Neural progenitor cell (in vitro differentiated cells): Measurements from ENCODE around the gene LMCD1. TPM values are rescaled to one million over a fixed set of nuclear protein-coding genes. Genes with fewer than 3 reads are reported as not detected.

Experiments used
- DNase-seq: peaks from one replicate; pipeline ENCODE4 v3.0.0-alpha.2; 2016; ENCODE audit warnings: low spot score
- H2AFZ ChIP-seq: fragments of 200-600 bp; sonication (generic); replicated peaks from 2 replicates; pipeline ENCODE4 v1.6.1; 2016; ENCODE audit warnings: antibody characterized with exemption
- H3F3A ChIP-seq: fragments of 200-600 bp; sonication (generic); 2 replicates; pipeline ENCODE4 v1.6.1; 2016; ENCODE audit warnings: antibody characterized with exemption, low read depth
- H3K27ac ChIP-seq: fragments of 200-600 bp; sonication (generic); 2 replicates; pipeline ENCODE4 v1.5.1; 2016; ENCODE audit warnings: mild to moderate bottlenecking
- H3K27me3 ChIP-seq: fragments of 200-600 bp; sonication (generic); 2 replicates; pipeline ENCODE4 v1.6.1; 2016; ENCODE audit warnings: mild to moderate bottlenecking, moderate library complexity
- H3K36me3 ChIP-seq: fragments of 200-600 bp; sonication (generic); 2 replicates; pipeline ENCODE4 v1.5.1; 2016
- H3K4me1 ChIP-seq: fragments of 200-600 bp; sonication (generic); 2 replicates; pipeline ENCODE4 v1.6.1; 2016; ENCODE audit warnings: mixed run types
- H3K4me2 ChIP-seq: fragments of 200-600 bp; sonication (generic); 2 replicates; pipeline ENCODE4 v1.6.1; 2016
- H3K4me3 ChIP-seq: fragments of 200-600 bp; sonication (generic); 2 replicates; pipeline ENCODE4 v1.5.1; 2016
- H3K79me2 ChIP-seq: fragments of 200-600 bp; sonication (generic); 2 replicates; pipeline ENCODE4 v1.6.1; 2016; ENCODE audit warnings: low read depth
- H3K9ac ChIP-seq: fragments of 200-600 bp; sonication (generic); 2 replicates; pipeline ENCODE4 v1.6.1; 2016
- H3K9me3 ChIP-seq: fragments of 200-600 bp; sonication (generic); 2 replicates; pipeline ENCODE4 v1.5.1; 2016; ENCODE audit warnings: low read depth
- H4K20me1 ChIP-seq: fragments of 200-600 bp; sonication (generic); 2 replicates; pipeline ENCODE4 v1.6.1; 2016; ENCODE audit warnings: low read depth
- H3K27ac Mint-ChIP-seq: 3 replicates; pipeline ENCODE4 v1.8.0; 2021; ENCODE audit warnings: mixed read lengths
- H3K27me3 Mint-ChIP-seq: 2 replicates; pipeline ENCODE4 v1.8.0; 2022; ENCODE audit warnings: low read depth, mild to moderate bottlenecking, inconsistent platforms, moderate library complexity, mixed read lengths; ENCODE audit not compliant: insufficient read depth
- H3K36me3 Mint-ChIP-seq: 3 replicates; pipeline ENCODE4 v1.8.0; 2021; ENCODE audit warnings: mixed read lengths
- H3K4me1 Mint-ChIP-seq: 3 replicates; pipeline ENCODE4 v1.8.0; 2021; ENCODE audit warnings: mixed read lengths
- H3K4me3 Mint-ChIP-seq: 3 replicates; pipeline ENCODE4 v1.8.0; 2021; ENCODE audit warnings: mild to moderate bottlenecking, moderate library complexity, mixed read lengths
- H3K9me3 Mint-ChIP-seq: 3 replicates; pipeline ENCODE4 v1.8.0; 2020; ENCODE audit warnings: mixed read lengths
- CTCF ChIP-seq: fragments of 200-600 bp; sonication (generic); IDR thresholded peaks from 2 replicates; pipeline ENCODE4 v1.5.1; 2017; ENCODE audit warnings: antibody characterized with exemption, mild to moderate bottlenecking
- EZH2 ChIP-seq: fragments of 200-600 bp; sonication (generic); IDR thresholded peaks from 2 replicates; pipeline ENCODE4 v1.6.1; 2017; ENCODE audit warnings: antibody characterized with exemption, mild to moderate bottlenecking, moderate library complexity
- EZH2phosphoT487 ChIP-seq: fragments of 200-600 bp; sonication (generic); IDR thresholded peaks from 2 replicates; pipeline ENCODE4 v1.6.1; 2017; ENCODE audit warnings: antibody characterized with exemption
- total RNA-seq: library from RNA; depleted of rRNA; stranded (reverse); fragments of >200 nt; gene quantifications from 2 replicates; pipeline ENCODE4 v1.2.3, GENCODE V29; 2015; ENCODE audit warnings: low replicate concordance

The LMCD1 gene
- total RNA-seq, 1 donor from 2014 or later = not detected

GRCh38 chr3:8458238-8458661, 43.4 kb upstream of the LMCD1 start:
- Histone ChIP-seq H4K20me1 (no peaks in the 10 kb centered on the region), H3K4me3 (no peak overlapping the region), H3K9ac (no peak overlapping the region), H3K36me3 (no peaks in the 10 kb centered on the region), H3K79me2 (no peaks in the 10 kb centered on the region), H3K27ac (no peak overlapping the region), H3F3A (peaks cover 12% of the 10 kb centered on the region), H3K27me3 (no peaks in the 10 kb centered on the region), H3K4me2 (no peak overlapping the region), H2AFZ (no peak overlapping the region), H3K4me1 (peaks cover 11% of the 10 kb centered on the region), H3K9me3 (no peaks in the 10 kb centered on the region)
- Mint-ChIP-seq H3K27ac (no peak overlapping the region), H3K36me3 (no peaks in the 10 kb centered on the region), H3K9me3 (peaks cover 3% of the 10 kb centered on the region), H3K27me3 (peaks cover 3% of the 10 kb centered on the region), H3K4me1 (peaks cover 12% of the 10 kb centered on the region), H3K4me3 (no peak overlapping the region)
- TF ChIP-seq EZH2phosphoT487 (no peak), EZH2 (no peak)
- no peak for DNase-seq

GRCh38 chr3:8458711-8459110, 42.9 kb upstream of the LMCD1 start:
- no peaks in the 10 kb centered on the region for H4K20me1 ChIP-seq
- no peak overlapping the region for H3K4me3 ChIP-seq
- no peaks in the 10 kb centered on the region for H3K9me3 ChIP-seq
- H2AFZ ChIP-seq = no peak overlapping the region
- H3K4me1 Mint-ChIP-seq = peaks cover 9% of the 10 kb centered on the region
- H3K27ac ChIP-seq = no peak overlapping the region
- H3K9ac ChIP-seq = no peak overlapping the region
- H3K4me1 ChIP-seq = peaks cover 11% of the 10 kb centered on the region
- peaks cover 3% of the 10 kb centered on the region for H3K9me3 Mint-ChIP-seq
- H3K36me3 ChIP-seq = no peaks in the 10 kb centered on the region
- H3K27me3 Mint-ChIP-seq = peaks cover 3% of the 10 kb centered on the region
- H3K36me3 Mint-ChIP-seq = no peaks in the 10 kb centered on the region
- no peaks in the 10 kb centered on the region for H3K79me2 ChIP-seq
- DNase-seq = no peak
- H3K4me3 Mint-ChIP-seq = no peak overlapping the region
- no peak overlapping the region for H3K27ac Mint-ChIP-seq
- H3F3A ChIP-seq = peaks cover 12% of the 10 kb centered on the region
- H3K4me2 ChIP-seq = no peak overlapping the region
- no peak for TF ChIP-seq EZH2phosphoT487
- no peak for TF ChIP-seq CTCF
- TF ChIP-seq EZH2 = no peak
- no peaks in the 10 kb centered on the region for H3K27me3 ChIP-seq

- no peaks in the 10 kb centered on the region for H3K36me3 ChIP-seq
- Mint-ChIP-seq H3K36me3 (no peaks in the 10 kb centered on the region), H3K27ac (no peak overlapping the region), H3K9me3 (peaks cover 3% of the 10 kb centered on the region), H3K4me1 (peaks cover 9% of the 10 kb centered on the region), H3K4me3 (no peak overlapping the region), H3K27me3 (peaks cover 3% of the 10 kb centered on the region)
- H3K9ac ChIP-seq = no peak overlapping the region
- H3K4me1 ChIP-seq = peaks cover 11% of the 10 kb centered on the region
- no peaks in the 10 kb centered on the region for H4K20me1 ChIP-seq
- no peak overlapping the region for H2AFZ ChIP-seq
- TF ChIP-seq CTCF (no peak), EZH2 (no peak), EZH2phosphoT487 (no peak)
- no peak overlapping the region for H3K27ac ChIP-seq
- no peaks in the 10 kb centered on the region for H3K27me3 ChIP-seq
- H3K9me3 ChIP-seq = no peaks in the 10 kb centered on the region
- no peak for DNase-seq
- peaks cover 12% of the 10 kb centered on the region for H3F3A ChIP-seq
- H3K4me3 ChIP-seq = no peak overlapping the region
- H3K79me2 ChIP-seq = no peaks in the 10 kb centered on the region
- H3K4me2 ChIP-seq = no peak overlapping the region
Measured at GRCh38 chr3:8460050-8460708, 41.4 kb upstream of the LMCD1 start.

- no peaks in the 10 kb centered on the region for H3K27me3 ChIP-seq
- H3K4me2 ChIP-seq = no peak overlapping the region
- H3K4me3 Mint-ChIP-seq = no peak overlapping the region
- no peak overlapping the region for H3K27ac ChIP-seq
- H3K4me1 ChIP-seq = peaks cover 9% of the 10 kb centered on the region
- no peaks in the 10 kb centered on the region for H3K9me3 ChIP-seq
- H4K20me1 ChIP-seq = no peaks in the 10 kb centered on the region
- no peak overlapping the region for H2AFZ ChIP-seq
- no peak overlapping the region for H3K4me3 ChIP-seq
- H3K9ac ChIP-seq = no peak overlapping the region
- H3K79me2 ChIP-seq = no peaks in the 10 kb centered on the region
- TF ChIP-seq EZH2 (no peak), EZH2phosphoT487 (no peak), CTCF (no peak)
- H3K4me1 Mint-ChIP-seq = peaks cover 9% of the 10 kb centered on the region
- H3K36me3 ChIP-seq = no peaks in the 10 kb centered on the region
- H3K36me3 Mint-ChIP-seq = no peaks in the 10 kb centered on the region
- no peak for DNase-seq
- H3K27ac Mint-ChIP-seq = no peak overlapping the region
- H3K9me3 Mint-ChIP-seq = peaks cover 3% of the 10 kb centered on the region
- H3K27me3 Mint-ChIP-seq = peaks cover 3% of the 10 kb centered on the region
- peaks cover 10% of the 10 kb centered on the region for H3F3A ChIP-seq
Measured at GRCh38 chr3:8460815-8461456, 40.7 kb upstream of the LMCD1 start.
